GM18867 (cell line): Measurements from ENCODE around the gene RTKN.
"Not testable (repeated sequence)": the region's sequence is repeated elsewhere in the genome, so short reads cannot be mapped to it uniquely, and the experiment has no call there.

ENCODE experiments used
- ATAC-seq: cut with Tn5 transposase; IDR thresholded peaks from one replicate; pipeline ENCODE4 v1.9.1; 2021; ENCODE audit warnings: mild to moderate bottlenecking, moderate library complexity; ENCODE audit not compliant: unreplicated experiment

RTKN gene

GRCh38 chr2:74462054-74462785 is 20.5 kb upstream of the RTKN start:
- ATAC-seq: no peak

DNA sequence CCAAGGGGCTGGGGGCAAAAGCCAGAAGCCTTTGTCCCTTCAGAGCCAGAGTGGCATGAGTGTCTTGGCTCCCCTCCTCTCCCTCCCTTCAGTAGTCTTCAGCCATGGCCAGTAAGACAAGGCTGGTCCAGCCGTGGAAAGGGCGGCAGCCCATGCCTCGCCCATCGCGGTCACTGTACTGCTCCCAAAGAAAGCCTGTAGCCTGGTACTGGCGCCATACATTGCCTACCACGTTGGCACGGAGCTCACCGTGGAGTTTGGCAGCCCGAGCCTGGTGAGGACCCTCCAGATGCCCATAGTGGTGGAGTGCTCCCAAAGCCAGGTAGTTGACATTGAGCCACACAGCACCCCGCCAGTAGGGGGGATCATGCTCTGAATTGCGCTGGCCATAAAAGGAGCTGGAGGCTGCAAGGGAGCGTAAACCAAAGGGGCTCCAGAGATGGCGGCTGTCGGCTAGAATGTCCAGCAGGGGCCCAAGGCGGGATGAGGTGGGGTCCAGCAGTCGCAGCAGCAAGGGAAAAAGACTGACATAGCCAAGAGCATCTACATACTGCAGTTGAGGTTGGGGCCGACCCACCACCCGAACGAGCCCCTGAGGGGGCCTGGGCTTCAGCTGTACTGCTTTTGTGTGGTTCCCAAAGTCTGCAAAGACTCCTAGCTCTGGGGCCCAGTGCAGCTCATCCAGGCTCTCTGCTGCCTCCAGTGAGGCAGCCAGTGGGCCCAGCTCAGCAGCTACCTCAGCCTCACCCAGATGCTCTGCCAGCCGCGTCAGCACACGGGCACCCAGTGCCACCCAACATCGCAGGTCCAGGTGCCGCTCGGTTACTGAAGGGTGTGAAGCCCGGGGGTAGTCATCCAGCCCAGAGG is 19.7 kb upstream of the RTKN start:
- no peak for ATAC-seq

- ATAC-seq: not testable (repeated sequence)
Observed at GRCh38 chr2:74460187-74460586, 18.4 kb upstream of the RTKN start.

GRCh38 chr2:74459503-74460118 is 17.9 kb upstream of the RTKN start:
- not testable (repeated sequence) for ATAC-seq

DNA sequence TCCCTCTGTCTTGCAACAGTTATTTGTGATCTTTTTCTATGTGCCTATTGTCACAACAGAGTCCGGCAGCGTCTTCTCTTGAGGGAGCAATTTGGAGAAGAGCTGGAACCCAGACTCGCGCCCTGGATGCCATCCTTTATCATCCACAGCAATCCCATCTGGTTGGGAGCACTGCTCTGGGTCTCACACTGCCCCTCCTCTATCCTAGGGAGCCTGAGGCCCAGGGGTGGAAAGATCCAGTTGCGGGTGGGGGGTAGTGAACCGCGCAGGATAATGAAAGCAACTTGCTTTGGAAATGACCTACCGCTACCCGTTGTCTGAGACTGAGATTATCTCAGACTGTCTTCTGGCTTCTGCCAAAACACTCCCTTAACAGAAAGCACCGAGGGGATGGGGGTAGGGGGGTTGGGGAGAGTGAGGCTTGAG is 17.2 kb upstream of the RTKN start:
- no peak for ATAC-seq

- ATAC-seq: peak; percentile 78
Observed at GRCh38 chr2:74458132-74458937, 16.6 kb upstream of the RTKN start, which contains the start of gene WBP1. Gene WBP1 (plus strand): TSS chr2:74458438. CDS start chr2:74458603, 165 bp downstream.

DNA sequence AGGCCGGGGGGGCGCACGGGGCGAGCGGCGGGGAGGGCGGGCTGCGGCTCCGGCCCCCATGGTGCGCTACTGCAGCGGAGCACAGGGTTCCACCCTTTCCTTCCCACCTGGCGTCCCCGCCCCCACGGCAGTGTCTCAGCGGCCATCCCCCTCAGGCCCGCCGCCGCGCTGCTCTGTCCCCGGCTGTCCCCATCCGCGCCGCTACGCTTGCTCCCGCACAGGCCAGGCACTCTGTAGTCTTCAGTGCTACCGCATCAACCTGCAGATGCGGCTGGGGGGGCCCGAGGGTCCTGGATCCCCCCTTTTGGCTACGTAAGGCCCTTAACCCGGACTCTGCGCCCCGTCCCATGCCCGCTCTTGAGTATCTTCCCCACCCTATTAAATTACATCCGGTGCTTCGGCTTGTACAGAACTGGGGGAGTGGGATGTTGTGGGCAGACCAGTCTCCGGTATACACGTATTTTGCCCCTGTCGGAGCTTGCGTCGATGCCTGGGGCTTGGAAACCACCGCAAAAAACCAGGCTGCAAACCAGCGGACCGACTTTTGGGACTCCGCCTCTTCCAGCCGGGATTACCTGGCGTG is 15.9 kb upstream of the RTKN start:
- peak; percentile 37 for ATAC-seq

GRCh38 chr2:74457129-74457548 is 15.4 kb upstream of the RTKN start:
- no peak for ATAC-seq

DNA sequence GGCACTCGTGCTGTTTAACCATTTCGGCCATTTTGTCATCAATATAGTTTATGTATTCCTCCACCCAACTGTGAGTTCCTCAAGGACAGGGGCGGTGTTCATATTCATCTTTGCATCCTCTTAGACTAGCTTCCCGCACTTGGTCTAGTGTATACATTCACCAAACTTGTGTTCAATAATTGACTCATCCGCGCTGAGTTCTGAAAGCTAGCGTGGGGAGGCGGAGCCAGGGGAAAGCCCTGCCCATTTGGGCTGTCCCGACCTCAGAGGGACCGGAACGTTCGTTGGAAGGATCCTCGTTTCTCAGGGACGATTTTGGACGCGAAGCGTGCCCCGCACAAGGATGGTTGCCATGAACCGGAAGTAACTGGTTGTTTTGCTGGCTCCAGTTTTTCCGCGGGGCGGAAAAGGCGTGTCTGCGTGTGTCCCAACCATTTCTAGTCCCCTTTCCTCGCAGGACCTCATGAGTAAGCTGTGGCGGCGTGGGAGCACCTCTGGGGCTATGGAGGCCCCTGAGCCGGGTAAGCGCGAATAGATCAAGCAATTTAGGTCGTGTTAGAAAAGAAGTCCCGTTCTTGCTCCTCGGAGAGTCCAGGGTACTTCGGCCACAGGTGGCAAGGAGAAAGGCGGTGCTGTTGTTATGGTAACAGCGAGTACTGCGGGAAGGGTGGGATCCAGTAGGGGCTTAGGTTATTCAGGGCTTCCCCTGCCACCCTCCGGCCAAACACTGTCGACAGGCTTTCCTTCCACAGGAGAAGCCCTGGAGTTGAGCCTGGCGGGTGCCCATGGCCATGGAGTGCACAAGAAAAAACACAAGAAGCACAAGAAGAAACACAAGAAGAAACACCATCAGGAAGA is 13.1 kb upstream of the RTKN start, which contains the start of gene INO80B:
Gene INO80B (plus strand): TSS at position 434 of the 858 bp plus-strand sequence. CDS start 30 bp downstream, at position 464.
- peak; percentile 38 for ATAC-seq

- ATAC-seq: no peak
Observed at GRCh38 chr2:74450570-74451190, 8.9 kb upstream of the RTKN start.

- no peak for ATAC-seq
Observed at GRCh38 chr2:74448771-74449170, 7.0 kb upstream of the RTKN start.

GRCh38 chr2:74447230-74447999 is 5.7 kb upstream of the RTKN start:
- no peak for ATAC-seq

DNA sequence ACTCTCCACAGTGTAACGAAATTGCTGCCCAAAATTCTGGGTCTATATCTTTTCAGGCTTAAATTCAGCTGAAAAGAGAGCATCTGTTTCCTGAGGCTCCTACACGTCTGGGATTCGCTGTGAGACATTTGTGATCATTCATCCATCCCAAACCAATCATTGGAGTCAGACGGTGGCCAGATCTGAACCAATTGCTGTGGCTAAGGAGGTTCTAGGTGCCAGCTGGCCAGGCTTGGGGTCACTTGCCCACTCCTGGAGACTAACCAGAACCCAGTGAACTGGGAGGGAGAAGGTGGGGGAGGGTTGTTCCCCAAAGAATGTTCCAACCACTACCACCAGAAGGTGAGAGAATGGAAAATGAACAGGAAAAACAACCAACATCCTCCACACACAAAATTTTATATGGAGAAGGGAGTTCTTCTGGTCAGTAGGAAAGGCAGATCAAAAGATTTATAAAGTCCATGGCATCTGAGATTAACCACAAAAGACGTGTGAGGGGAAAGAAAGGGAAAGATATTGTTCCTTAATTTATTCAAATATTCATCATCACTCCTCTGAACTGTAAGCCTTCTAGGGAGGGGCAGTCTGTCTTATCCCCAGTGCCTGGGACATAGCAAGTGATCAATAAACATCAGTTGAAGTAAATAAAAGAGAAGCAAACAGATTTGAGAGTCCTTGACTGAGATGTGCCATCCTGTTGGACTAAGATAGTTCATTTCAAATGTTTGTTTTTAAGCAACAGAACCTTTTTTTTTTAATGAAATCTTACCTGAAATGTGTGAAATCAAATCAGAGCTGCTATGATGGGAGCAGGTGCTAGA is 3.0 kb upstream of the RTKN start:
- ATAC-seq: no peak

GRCh38 chr2:74442483-74443297 is 953 bp upstream of the RTKN start:
- ATAC-seq: not testable (repeated sequence)

GRCh38 chr2:74441170-74441689 is 507 bp downstream of the RTKN start:
- no peak for ATAC-seq
